H1 (cell line): ENCODE data around the gene ZFP91. TPM values are rescaled to one million over a fixed set of nuclear protein-coding genes. Genes with fewer than 3 reads are reported as not detected.

ENCODE experiments used
- CTCF ChIA-PET: fragments of 300-600 bp; sonication (Branson Sonifier 250); formaldehyde crosslinking; loops from one replicate; lab custom pipeline; 2021; ENCODE audit not compliant: partially characterized antibody; lab: Charles Lee
- POLR2A ChIA-PET: fragments of 300-600 bp; sonication (Branson Sonifier 250); formaldehyde crosslinking; loops from one replicate; lab custom pipeline; 2021; ENCODE audit warnings: inconsistent platforms; ENCODE audit not compliant: partially characterized antibody; lab: Charles Lee
- DNase-seq, 2 experiments: peaks; one replicate each; pipeline versions ENCODE4 v3.0.0 to v3.0.0-alpha.2; 2010 to 2022; ENCODE audit warnings: low spot score in 2 of 2, low read depth in 1 of 2, mixed read lengths in 1 of 2
- FAIRE-seq: peaks from 2 replicates; lab custom pipeline; 2011; peaks lifted over from hg19 to GRCh38; lab: Jason Lieb, UNC
- H2AFZ ChIP-seq: 2 replicates; pipeline ENCODE4 v1.8.1; 2012; ENCODE audit warnings: low read length, inconsistent platforms
- H2AK5ac ChIP-seq: 2 replicates; pipeline ENCODE4 v1.6.1; 2013; ENCODE audit warnings: low read depth, low read length
- H2BK120ac ChIP-seq: replicated peaks from 2 replicates; pipeline ENCODE3; 2013; ENCODE audit warnings: low read depth, low read length, inconsistent platforms
- H2BK12ac ChIP-seq: 2 replicates; pipeline ENCODE4 v1.6.1; 2013; ENCODE audit warnings: low read depth, low read length
- H2BK15ac ChIP-seq: 2 replicates; pipeline ENCODE4 v1.6.1; 2013; ENCODE audit warnings: low read length
- H2BK20ac ChIP-seq: 2 replicates; pipeline ENCODE4 v1.6.1; 2013; ENCODE audit warnings: low read length
- H2BK5ac ChIP-seq: 2 replicates; pipeline ENCODE4 v1.6.1; 2013; ENCODE audit warnings: low read depth, low read length
- H3K14ac ChIP-seq: 2 replicates; pipeline ENCODE4 v1.6.1; 2013; ENCODE audit warnings: inconsistent platforms; ENCODE audit not compliant: insufficient read length
- H3K18ac ChIP-seq: 2 replicates; pipeline ENCODE4 v1.6.1; 2013; ENCODE audit warnings: low read length; ENCODE audit errors: extremely low read depth
- H3K23ac ChIP-seq: 2 replicates; pipeline ENCODE4 v1.6.1; 2013; ENCODE audit warnings: inconsistent platforms; ENCODE audit not compliant: insufficient read length
- H3K23me2 ChIP-seq: 2 replicates; pipeline ENCODE4 v1.6.1; 2013; ENCODE audit warnings: low read depth, low read length
- H3K27ac ChIP-seq: 2 replicates; pipeline ENCODE4 v1.6.1; 2011; ENCODE audit warnings: low read depth, low read length, inconsistent platforms
- H3K27me3 ChIP-seq, 4 experiments: replicated peaks in 1 of 4; 1 replicate in 1 of 4; 2 replicates in 3 of 4; pipeline versions ENCODE4 v1.6.1 to v1.8.1; 2011 to 2013; ENCODE audit warnings: low read length in 3 of 4, mild to moderate bottlenecking in 3 of 4, inconsistent platforms in 2 of 4, mixed read lengths in 2 of 4, moderate library complexity in 1 of 4; ENCODE audit not compliant: control insufficient read depth in 3 of 4, insufficient read depth in 3 of 4; ENCODE audit errors: extremely low read depth in 1 of 4
- H3K36me3 ChIP-seq, 4 experiments: 2 replicates each; pipeline versions ENCODE4 v1.6.1 to v1.8.1; 2011 to 2013; ENCODE audit warnings: mild to moderate bottlenecking in 4 of 4, low read length in 3 of 4, moderate library complexity in 2 of 4, control low read depth in 1 of 4, inconsistent platforms in 1 of 4; ENCODE audit not compliant: insufficient read depth in 4 of 4, control insufficient read depth in 2 of 4
- H3K4ac ChIP-seq: replicated peaks from 2 replicates; pipeline ENCODE3; 2013; ENCODE audit warnings: low read length, low read depth, mixed read lengths, inconsistent platforms; ENCODE audit not compliant: insufficient read length
- H3K4me1 ChIP-seq, 4 experiments: replicated peaks in 1 of 4; 1 replicate in 1 of 4; 2 replicates in 3 of 4; pipeline versions ENCODE4 v1.6.1 to v1.8.1; 2011 to 2013; ENCODE audit warnings: low read length in 3 of 4, inconsistent platforms in 2 of 4, mixed read lengths in 1 of 4; ENCODE audit not compliant: insufficient read depth in 4 of 4, control insufficient read depth in 3 of 4
- H3K4me2 ChIP-seq, 2 experiments: 2 replicates each; pipeline versions ENCODE4 v1.6.1 to v1.8.1; 2011 to 2013; ENCODE audit warnings: low read depth in 2 of 2, low read length in 2 of 2, control low read depth in 1 of 2, inconsistent platforms in 1 of 2, mild to moderate bottlenecking in 1 of 2; ENCODE audit not compliant: insufficient read depth in 1 of 2
- H3K4me3 ChIP-seq, 4 experiments: fragments of 200-600, 300-600 bp in 1 of 4; sonication (generic), shearing (Covaris generic), sonication (Bioruptor Twin) in 1 of 4; 2 replicates each; pipeline versions ENCODE4 v1.5.1 to v1.8.1; 2011 to 2016; ENCODE audit warnings: low read length in 4 of 4, low read depth in 3 of 4, control low read depth in 2 of 4, inconsistent platforms in 2 of 4, mild to moderate bottlenecking in 2 of 4, mixed read lengths in 1 of 4, moderate library complexity in 1 of 4; ENCODE audit not compliant: insufficient read depth in 2 of 4; ENCODE audit errors: extremely low read depth in 1 of 4
- H3K56ac ChIP-seq: replicated peaks from 2 replicates; pipeline ENCODE3; 2013; ENCODE audit warnings: low read depth, mild to moderate bottlenecking, mixed read lengths, low read length, inconsistent platforms; ENCODE audit not compliant: insufficient read length
- H3K79me1 ChIP-seq: 2 replicates; pipeline ENCODE4 v1.6.1; 2013; ENCODE audit warnings: low read depth, low read length, control low read depth
- H3K79me2 ChIP-seq, 2 experiments: 2 replicates each; pipeline versions ENCODE4 v1.6.1 to v1.8.1; 2012 to 2013; ENCODE audit warnings: low read length in 2 of 2, mild to moderate bottlenecking in 2 of 2, inconsistent platforms in 1 of 2; ENCODE audit not compliant: insufficient read depth in 2 of 2, control insufficient read depth in 1 of 2
- H3K9ac ChIP-seq, 4 experiments: replicated peaks in 1 of 4; 1 replicate in 1 of 4; 2 replicates in 3 of 4; pipeline versions ENCODE4 v1.6.1 to v1.8.1; 2011 to 2013; ENCODE audit warnings: low read depth in 3 of 4, low read length in 3 of 4, control low read depth in 2 of 4, mild to moderate bottlenecking in 2 of 4, moderate library complexity in 2 of 4, inconsistent platforms in 1 of 4; ENCODE audit errors: extremely low read depth in 1 of 4
- H3K9me3 ChIP-seq, 2 experiments: 2 replicates each; pipeline versions ENCODE4 v1.6.1 to v1.8.1; 2012 to 2013; ENCODE audit warnings: mild to moderate bottlenecking in 2 of 2, moderate library complexity in 2 of 2, control low read depth in 1 of 2, inconsistent platforms in 1 of 2, low read depth in 1 of 2, low read length in 1 of 2, mixed read lengths in 1 of 2; ENCODE audit not compliant: insufficient read depth in 2 of 2
- H4K20me1 ChIP-seq, 2 experiments: replicated peaks in 1 of 2; 2 replicates each; pipeline versions ENCODE3 to v1.8.1; 2011 to 2013; ENCODE audit warnings: inconsistent platforms in 2 of 2, low read length in 2 of 2, mild to moderate bottlenecking in 1 of 2; ENCODE audit not compliant: insufficient read depth in 2 of 2, control insufficient read depth in 1 of 2
- H4K5ac ChIP-seq: 2 replicates; pipeline ENCODE4 v1.6.1; 2013; ENCODE audit warnings: low read length, low read depth, mixed read lengths, inconsistent platforms; ENCODE audit not compliant: insufficient read length
- H4K8ac ChIP-seq: 2 replicates; pipeline ENCODE4 v1.8.0; 2013; ENCODE audit warnings: mild to moderate bottlenecking, moderate library complexity, low read length, inconsistent platforms; ENCODE audit not compliant: insufficient read depth; ENCODE audit errors: extremely low read depth
- H4K91ac ChIP-seq: replicated peaks from 2 replicates; pipeline ENCODE3; 2013; ENCODE audit warnings: low read length, mixed read lengths, inconsistent platforms; ENCODE audit not compliant: insufficient read length
- GTF2F1 ChIP-seq: IDR thresholded peaks from 2 replicates; pipeline ENCODE4 v1.6.1; 2012; ENCODE audit warnings: low read depth, low read length, improper control_type of control experiment, borderline replicate concordance
- KDM4A ChIP-seq: IDR thresholded peaks from one replicate; pipeline ENCODE4 v1.7.1; 2012; ENCODE audit warnings: low read depth, mild to moderate bottlenecking, moderate library complexity, low read length, inconsistent platforms; ENCODE audit not compliant: severe bottlenecking
- SIRT6 ChIP-seq: IDR thresholded peaks from one replicate; pipeline ENCODE4 v1.7.1; 2012; ENCODE audit warnings: low read length, inconsistent platforms
- WGBS, 2 experiments: shearing (Covaris generic) in 1 of 2; methylation state at CpG; one replicate each; pipeline versions ENCODE4 v1.1.6 to v1.1.7; 2013 to 2015; ENCODE audit warnings: low lambda C conversion rate in 2 of 2, mixed read lengths in 2 of 2, inconsistent platforms in 1 of 2, low coverage in 1 of 2, missing lambda C conversion rate in 1 of 2; ENCODE audit not compliant: insufficient replicate concordance in 2 of 2, insufficient coverage in 1 of 2, insufficient read length in 1 of 2; ENCODE audit errors: extremely low coverage in 1 of 2, missing lambda C conversion rate in 1 of 2; 5-methylcytosine and 5-hydroxymethylcytosine counted together
- polyA plus RNA-seq, 7 experiments: library from polyadenylated mRNA; depleted of rRNA in 3 of 7; stranded (reverse) in 5 of 7; unstranded in 2 of 7; fragments of >200 nt in 5 of 7; fragments of 200-250 nt in 2 of 7; gene quantifications; 1 replicate in 5 of 7; 2 replicates in 1 of 7; 4 replicates in 1 of 7; pipeline versions ENCODE4 v1.2.1 to v1.2.3, GENCODE V29; 2011 to 2013; ENCODE audit warnings: missing spikeins in 2 of 7, mixed read lengths in 2 of 7
- total RNA-seq: library from RNA; stranded (reverse); fragmentation: NEBNext Ultra II Directional; extraction: Animal tissue kit (Norgen Biotek cat#: 25700); gene quantifications from 2 replicates; pipeline ENCODE4 v1.2.1, GENCODE V29; 2021

Gene ZFP91
- total and polyA plus RNA-seq, 2 of the 8 experiments (the other 6 are each of a cell fraction or from before 2014, with no cell fraction given), result 10.7 to 29.0 TPM

- H4K5ac ChIP-seq, result no peak overlapping the region
- no peak overlapping the region for H3K56ac ChIP-seq
- H2BK20ac ChIP-seq, result no peak overlapping the region
- TF ChIP-seq SIRT6 (no peak), KDM4A (no peak), GTF2F1 (no peak)
- ChIA-PET POLR2A (no interaction called here), CTCF (interaction anchor here (1.9 kb wide), 1 partner anchor 16 kb away, joined by 10 read pairs; no protein-coding TSS in a partner anchor)
- FAIRE-seq (no peak), DNase-seq (no peak)
- no peaks in the 10 kb centered on the region for H3K23me2 ChIP-seq
- H3K4me1 ChIP-seq, result no peaks in the 10 kb centered on the region
- H3K23ac ChIP-seq, result no peak overlapping the region
- H2BK5ac ChIP-seq, result no peak overlapping the region
- H4K8ac ChIP-seq, result no peak overlapping the region
- no peak overlapping the region for H3K4me2 ChIP-seq
- H3K9me3 ChIP-seq, result no peaks in the 10 kb centered on the region
- H3K18ac ChIP-seq, result no peak overlapping the region
- H3K27ac ChIP-seq, result no peak overlapping the region
- no peaks in the 10 kb centered on the region for H3K79me2 ChIP-seq
- no peak overlapping the region for H3K14ac ChIP-seq
- H3K79me1 ChIP-seq, result no peaks in the 10 kb centered on the region
- H2BK12ac ChIP-seq, result no peak overlapping the region
- H3K9ac ChIP-seq, result no peak overlapping the region
- H3K36me3 ChIP-seq, result peaks cover 29 to 91% (median 72%) of the 10 kb centered on the region in 4 experiments
- H2BK120ac ChIP-seq, result no peak overlapping the region
- H2BK15ac ChIP-seq, result no peak overlapping the region
- H3K4ac ChIP-seq, result no peak overlapping the region
- H4K91ac ChIP-seq, result no peak overlapping the region
- WGBS, 2 experiments, result 88% methylated on average over 4 of the region's 4 CpGs; no CpG with 5 or more reads in 1 of the 2 experiments
- no peaks in the 10 kb centered on the region for H3K27me3 ChIP-seq
- H2AK5ac ChIP-seq, result no peak overlapping the region
- H2AFZ ChIP-seq, result no peak overlapping the region
- H4K20me1 ChIP-seq, result peaks cover 0 to 2% of the 10 kb centered on the region in 2 experiments
- no peak overlapping the region for H3K4me3 ChIP-seq
These were observed 37.7 kb downstream of the ZFP91 start for GRCh38 chr11:58616594-58616993.
